Heart left ventricle (tissue), 16 donors: ENCODE measurements around the gene GAREM1. TPM values are rescaled to one million over a fixed set of nuclear protein-coding genes. Genes with fewer than 3 reads are reported as not detected.
"Not testable (repeated sequence)": the region's sequence is repeated elsewhere in the genome, so short reads cannot be mapped to it uniquely, and the experiment has no call there.

ENCODE experiments used
- ATAC-seq, 4 donors: fragments of 200-7000 bp; cut with Tn5 transposase; one replicate each; pipeline ENCODE4 v1.9.1; 2020 to 2022; ENCODE audit warnings: moderate library complexity in 4 of 4, mild to moderate bottlenecking in 3 of 4, moderate number of reproducible peaks in 1 of 4
- DNase-seq, 5 donors: peaks; one replicate each; pipeline ENCODE4 v3.0.0-alpha.2; 2020
- H3K27ac ChIP-seq, 12 donors: fragments of 200-600 bp; sonication (generic) in 4 of 12; one replicate each; pipeline versions ENCODE4 v1.5.0 to v1.8.0; 2016 to 2022; ENCODE audit warnings: mild to moderate bottlenecking in 2 of 12
- H3K27me3 ChIP-seq, 9 donors: fragments of 200-600 bp; sonication (generic) in 2 of 9; one replicate each; pipeline versions ENCODE4 v1.5.1 to v1.8.0; 2016 to 2022; ENCODE audit warnings: mild to moderate bottlenecking in 3 of 9
- H3K36me3 ChIP-seq, 9 donors: fragments of 200-600 bp; sonication (generic) in 2 of 9; one replicate each; pipeline versions ENCODE4 v1.5.0 to v1.8.0; 2018 to 2022; ENCODE audit warnings: mild to moderate bottlenecking in 2 of 9
- H3K4me1 ChIP-seq, 12 donors: fragments of 200-600 bp; sonication (generic) in 4 of 12; one replicate each; pipeline versions ENCODE4 v1.5.0 to v1.8.0; 2016 to 2022; ENCODE audit warnings: mild to moderate bottlenecking in 3 of 12
- H3K4me3 ChIP-seq, 12 donors: fragments of 200-600 bp; sonication (generic) in 4 of 12; one replicate each; pipeline versions ENCODE4 v1.5.0 to v1.8.0; 2017 to 2022; ENCODE audit warnings: mild to moderate bottlenecking in 9 of 12, moderate library complexity in 4 of 12
- H3K9me3 ChIP-seq, 12 donors: fragments of 200-600 bp; sonication (generic) in 4 of 12; one replicate each; pipeline versions ENCODE4 v1.5.0 to v1.8.0; 2016 to 2022; ENCODE audit warnings: mild to moderate bottlenecking in 1 of 12
- CTCF ChIP-seq, 12 donors: fragments of 200-600 bp; sonication (generic) in 4 of 12; IDR thresholded peaks; one replicate each; pipeline versions ENCODE4 v1.5.0 to v1.8.0; 2018 to 2022; ENCODE audit warnings: antibody characterized with exemption in 12 of 12, mild to moderate bottlenecking in 5 of 12
- POLR2A ChIP-seq, 2 donors: fragments of 450-650 bp; IDR thresholded peaks; one replicate each; pipeline ENCODE4 v1.6.1; 2017; ENCODE audit warnings: antibody characterized with exemption in 2 of 2, mild to moderate bottlenecking in 2 of 2, moderate library complexity in 2 of 2
- WGBS, 4 donors: extraction: QIAGEN DNeasy Blood & Tissue Kit in 2 of 4; methylation state at CpG; one replicate each; pipeline versions ENCODE4 v1.1.5 to v1.1.7; 2013 to 2018; 5-methylcytosine and 5-hydroxymethylcytosine counted together
- intact Hi-C, 10 donors: fragments of 100-400 bp; cut with DNase I; formaldehyde crosslinking; loops; one replicate each; pipeline versions ENCODE4 v1.11.1 to v1.14.2; 2022
- polyA plus RNA-seq, 2 donors: library from polyadenylated mRNA; stranded (reverse); fragments of 200-250 nt; gene quantifications; one replicate each; pipeline ENCODE4 v1.2.3, GENCODE V29; 2013
- total RNA-seq, 9 donors: library from RNA; depleted of rRNA in 2 of 9; stranded (reverse); fragments of >200 nt in 2 of 9; fragmentation: NEBNext Ultra II Directional in 3 of 9; extraction: Animal tissue kit (Norgen Biotek cat#: 25700) in 3 of 9; gene quantifications; one replicate each; pipeline versions ENCODE4 v1.1.0 to v1.2.4, GENCODE V29; 2016 to 2023
- donor health status: ischemic (EF 13 %, LVEDD 7.1; RV severe dilation, severe dysfunction).
- donor health status: healthy with polysubstance abuse.
- donor health status: DM: no; HTN: yes; CAD: no.
- donor health status: DM: no; HTN: no; CAD: no.
- donor health status: ischemic (EF 25% LVEDD 6.9; RV normal size, moderate dysfunction).
- donor health status: ischemic (EF 25% LVEDD 5.7; RV mildly dilated, moderate dysfunction).
- donor health status: healthy.
- donor health status: DM: yes; HTN: yes; CAD: no.
- donor health status: ischemic (EF 35%, LVEDD 5.7; RV mildly dilated, moderate dysfunction).
- donor health status: nonischemic (EF 11% LVEDD 7.7; RV severe dilation, severe dysfunction).
- donor health status: DM: yes; HTN: yes; CAD: no.
- donor health status: PGD.
- donor health status: ischemic (EF 29% LVEDD 5.4; RV normal size, mild dysfunction).
- donor health status: nonischemic (EF 23%, LVEDD 6.1; RV moderate dilation, normal function).

GAREM1 gene
- total and polyA plus RNA-seq, 11 donors, result 1.8 to 28.8 (median 13.0) TPM

- Histone ChIP-seq H3K27ac (no peak overlapping the region), H3K4me1 (no peaks in the 10 kb centered on the region), H3K27me3 (no peaks in the 10 kb centered on the region), H3K4me3 (no peak overlapping the region), H3K9me3 (no peaks in the 10 kb centered on the region), H3K36me3 (no peaks in the 10 kb centered on the region)
- WGBS, 4 donors, result 45 to 75% (median 66%) methylated on average over 1 of the region's 1 CpG
- ATAC-seq (no peak), DNase-seq (no peak)
- TF ChIP-seq CTCF (IDR thresholded peaks at IDR 0.05) (no peak), POLR2A (IDR thresholded peaks at IDR 0.05) (no peak)
- intact Hi-C loops, result no loop called here
Measured at GRCh38 chr18:32507093-32507492, 36.4 kb upstream of the GAREM1 start.

- TF ChIP-seq POLR2A (IDR thresholded peaks at IDR 0.05) (no peak), CTCF (IDR thresholded peaks at IDR 0.05) (no peak)
- ATAC-seq, result no peak
Measured at GRCh38 chr18:32502014-32502413, 31.3 kb upstream of the GAREM1 start.

GRCh38 chr18:32501242-32501641 is 30.6 kb upstream of the GAREM1 start:
- WGBS, 4 donors, result 74 to 83% (median 76%) methylated on average over 1 to 2 of the region's 2 CpGs
- H3K9me3 ChIP-seq, H3K4me3 ChIP-seq, H3K36me3 ChIP-seq, H3K27ac ChIP-seq, H3K27me3 ChIP-seq, intact Hi-C loops, H3K4me1 ChIP-seq, DNase-seq, ATAC-seq: not testable (repeated sequence)

More at GRCh38 chr18:32502014-32502413, 31.3 kb upstream of the GAREM1 start:
- no peak overlapping the region for H3K4me3 ChIP-seq
- intact Hi-C loops, result no loop called here
- 84 to 89% (median 88%) methylated on average over 4 of the region's 4 CpGs for WGBS, 4 donors
- H3K9me3 ChIP-seq, result peaks cover 0 to 9% (median 0%) of the 10 kb centered on the region in 12 donors
- no peaks in the 10 kb centered on the region for H3K4me1 ChIP-seq
- DNase-seq, result no peak
- no peaks in the 10 kb centered on the region for H3K27me3 ChIP-seq
- H3K36me3 ChIP-seq, result no peaks in the 10 kb centered on the region
- H3K27ac ChIP-seq, result no peak overlapping the region

GRCh38 chr18:32483002-32483401 is 12.3 kb upstream of the GAREM1 start:
- ATAC-seq (no peak), DNase-seq (no peak)
- Histone ChIP-seq H3K4me1 (no peaks in the 10 kb centered on the region), H3K27ac (no peak overlapping the region), H3K27me3 (peaks cover 0 to 27% (median 0%) of the 10 kb centered on the region in 9 donors), H3K4me3 (no peak overlapping the region), H3K36me3 (no peaks in the 10 kb centered on the region), H3K9me3 (no peaks in the 10 kb centered on the region)
- intact Hi-C loops, result no loop called here
- 85 to 95% (median 88%) methylated on average over 3 of the region's 3 CpGs for WGBS, 4 donors
- no peak for TF ChIP-seq POLR2A (IDR thresholded peaks at IDR 0.05)
- TF ChIP-seq CTCF (IDR thresholded peaks at IDR 0.05), result no peak

GRCh38 chr18:32482117-32482516 is 11.4 kb upstream of the GAREM1 start:
- no peak for TF ChIP-seq POLR2A (IDR thresholded peaks at IDR 0.05)
- no peak for TF ChIP-seq CTCF (IDR thresholded peaks at IDR 0.05)
- Histone ChIP-seq H3K4me3 (no peak overlapping the region), H3K27me3 (peaks cover 0 to 18% (median 0%) of the 10 kb centered on the region in 9 donors), H3K4me1 (no peaks in the 10 kb centered on the region), H3K36me3 (no peaks in the 10 kb centered on the region), H3K27ac (no peak overlapping the region), H3K9me3 (no peaks in the 10 kb centered on the region)
- intact Hi-C loops, result no loop called here
- WGBS, 4 donors, result 82 to 88% (median 86%) methylated on average over 2 of the region's 2 CpGs
- no peak for DNase-seq
- ATAC-seq, result no peak
